Limb (tissue), 2 donors: ENCODE measurements around the gene DHRS4.
"Not testable (repeated sequence)": the region's sequence is repeated elsewhere in the genome, so short reads cannot be mapped to it uniquely, and the experiment has no call there.

ENCODE experiments used
- DNase-seq, 2 donors: peaks; one replicate each; pipeline ENCODE4 v3.0.0-alpha.2; 2016; ENCODE audit errors: extremely low spot score in 2 of 2

Gene DHRS4

DNA sequence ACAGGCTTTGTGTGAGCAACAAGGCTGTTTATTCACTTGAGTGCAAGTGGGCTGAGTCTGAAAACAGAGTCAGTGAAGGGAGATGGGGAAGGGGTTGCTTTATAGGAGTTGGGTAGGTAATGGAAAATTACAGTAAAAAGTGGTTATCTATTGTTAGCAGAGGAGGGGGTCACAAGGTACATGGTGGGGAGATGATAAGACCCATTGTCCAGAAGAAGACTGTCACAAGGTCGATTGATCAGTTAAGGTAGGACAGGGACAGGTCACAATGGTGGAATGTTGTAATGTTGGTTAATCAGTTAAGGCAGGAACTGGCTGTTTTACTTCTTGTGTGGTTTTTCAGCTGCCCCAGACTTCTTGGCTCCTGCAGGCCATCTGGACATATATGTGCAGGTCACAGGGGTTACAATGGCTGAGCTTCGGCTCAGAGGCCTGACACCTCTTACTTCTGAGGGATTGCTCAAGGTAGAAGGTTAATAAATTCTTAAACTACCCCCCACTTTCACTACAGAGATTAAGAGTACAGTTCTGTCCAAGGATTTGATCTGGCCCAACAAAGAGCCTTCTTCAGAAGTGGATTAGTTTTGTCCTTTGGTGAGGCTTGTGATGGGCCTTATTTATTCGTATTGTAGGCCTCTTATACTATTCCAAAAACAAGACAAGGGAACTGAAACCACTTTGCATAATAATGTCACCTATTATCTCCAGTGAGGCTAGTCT is 13.8 kb upstream of the DHRS4 start:
- DNase-seq, result no peak

- DNase-seq, result no peak
Observed at GRCh38 chr14:23941230-23941629, 12.3 kb upstream of the DHRS4 start.

DNA sequence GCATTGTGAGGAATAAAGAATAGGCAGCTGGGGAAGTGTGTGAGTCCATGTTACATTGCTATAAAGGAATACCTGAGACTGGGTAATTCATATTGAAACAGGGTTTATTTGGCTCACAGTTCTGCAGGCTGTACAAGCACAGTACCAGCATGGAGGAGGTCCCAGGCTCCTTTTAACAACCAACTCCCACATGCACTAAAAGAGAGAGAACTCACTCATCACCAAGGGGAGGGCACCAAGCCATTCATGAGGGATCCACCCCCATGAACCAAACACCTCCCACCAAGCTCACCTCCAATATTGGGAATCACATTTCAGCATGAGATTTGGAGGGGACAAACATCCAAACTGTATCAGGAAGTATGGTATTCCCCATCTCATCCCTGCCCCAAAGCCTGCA is 11.9 kb upstream of the DHRS4 start:
- DNase-seq, result no peak

GRCh38 chr14:23942587-23942986 is 11.0 kb upstream of the DHRS4 start:
- no peak for DNase-seq

DNA sequence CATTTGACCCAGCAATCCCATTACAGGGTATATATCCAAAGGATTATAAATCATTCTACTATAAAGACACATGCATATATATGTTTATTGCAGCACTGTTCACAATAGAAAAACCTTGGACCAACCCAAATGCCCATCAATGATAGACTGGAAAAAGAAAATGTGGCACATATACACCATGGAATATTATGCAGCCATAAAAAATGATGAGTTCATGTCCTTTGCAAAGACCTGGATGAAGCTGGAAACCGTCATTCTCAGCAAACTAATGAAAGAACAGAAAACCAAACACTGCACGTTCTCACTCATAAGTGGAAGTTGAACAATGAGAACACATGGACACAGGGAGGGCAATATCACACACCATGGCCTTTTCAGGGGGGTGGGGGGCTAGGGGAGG is 4.5 kb upstream of the DHRS4 start:
- DNase-seq, result not testable (repeated sequence)

GRCh38 chr14:23950411-23951135 is 3.0 kb upstream of the DHRS4 start:
- no peak for DNase-seq

DNA sequence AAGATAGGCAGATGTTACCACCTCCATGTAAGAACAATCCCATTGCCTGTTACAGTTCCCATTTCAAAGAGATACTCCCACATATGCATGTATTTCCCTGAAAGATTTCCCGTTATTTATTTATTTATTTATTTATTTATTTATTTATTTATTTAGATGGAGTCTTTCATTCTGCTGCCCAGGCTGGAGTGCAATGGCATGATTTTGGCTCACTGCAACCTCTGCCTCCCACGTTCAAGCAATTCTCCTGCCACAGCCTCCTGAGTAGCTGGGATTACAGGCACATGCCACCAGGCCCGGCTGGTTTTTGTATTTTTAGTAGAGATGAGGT is 2.5 kb upstream of the DHRS4 start:
- DNase-seq, result not testable (repeated sequence)

DNA sequence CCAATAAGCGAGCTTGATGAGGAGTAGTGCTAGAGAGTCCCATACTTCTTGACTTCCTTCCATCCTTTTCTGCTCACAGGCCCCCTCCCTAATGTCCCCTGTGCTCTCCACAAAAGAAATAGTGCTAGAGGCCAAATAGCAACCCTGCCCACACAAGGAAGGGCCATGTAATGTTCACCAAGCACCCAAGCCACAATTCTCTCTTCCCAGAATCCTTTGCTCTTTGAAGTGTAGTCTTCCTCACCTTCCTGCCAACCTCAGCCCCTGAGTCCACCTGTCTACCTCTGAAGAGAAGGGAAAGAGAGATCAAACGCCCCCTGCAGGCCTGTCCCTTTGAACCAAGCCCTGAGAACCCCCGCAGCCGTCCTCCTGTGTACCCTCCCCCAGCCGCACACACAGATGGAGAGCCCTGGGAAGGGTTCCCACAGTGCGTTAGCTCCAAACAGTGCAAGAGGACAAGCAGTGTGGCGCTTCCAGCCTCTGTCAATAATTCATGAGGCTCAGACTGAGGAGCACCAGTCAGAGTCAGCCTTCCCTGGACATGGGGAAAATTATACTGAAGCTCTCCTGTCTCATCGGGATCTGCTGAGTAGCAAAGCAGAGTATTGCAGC is 1.9 kb upstream of the DHRS4 start:
- no peak for DNase-seq

DNA sequence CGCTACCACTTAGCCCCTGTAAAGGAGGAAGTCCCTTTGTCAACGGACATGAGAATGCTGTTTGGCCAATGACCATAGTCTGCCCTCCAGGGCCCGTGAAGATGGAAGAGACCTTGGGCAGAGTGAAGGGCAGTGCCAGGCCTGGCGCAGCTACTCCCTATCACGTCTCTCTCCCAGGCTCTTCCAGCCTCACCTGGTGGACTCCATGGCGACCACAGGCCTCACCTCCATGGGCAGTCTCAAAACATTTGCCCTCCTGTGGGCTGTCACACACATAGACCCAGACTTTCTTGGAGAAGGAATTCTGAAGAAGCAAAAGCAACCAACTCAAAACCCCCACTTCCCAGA is 480 bp upstream of the DHRS4 start:
- not testable (repeated sequence) for DNase-seq

GRCh38 chr14:23954279-23954614 is 677 bp downstream of the DHRS4 start:
- DNase-seq, result not testable (repeated sequence)

- DNase-seq, result peak in 1 of 2 donors; percentile 46
Observed at GRCh38 chr14:23954965-23955364, 1.4 kb downstream of the DHRS4 start.

DNA sequence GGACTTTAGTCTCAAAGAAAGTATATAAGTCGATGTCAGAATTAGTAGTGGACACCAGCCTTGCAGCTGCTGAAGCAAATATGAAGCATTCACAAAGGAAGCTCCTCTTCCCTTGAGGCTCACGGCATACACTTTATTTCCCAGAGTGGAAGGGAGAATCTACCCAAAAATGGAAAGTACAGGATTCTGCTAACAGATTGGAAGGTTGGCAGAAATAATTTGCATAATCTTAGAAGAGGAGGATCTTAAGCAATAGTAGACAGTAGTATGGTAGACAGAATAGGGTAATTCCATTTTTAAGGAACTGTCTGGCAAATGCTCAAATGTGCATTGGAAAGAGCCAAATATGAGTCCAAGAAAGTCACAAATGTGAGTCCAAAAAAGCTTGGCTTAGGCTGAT is 2.2 kb downstream of the DHRS4 start:
- DNase-seq, result not testable (repeated sequence)

- DNase-seq, result not testable (repeated sequence)
Observed at GRCh38 chr14:23957913-23958569, 4.5 kb downstream of the DHRS4 start.

- DNase-seq, result not testable (repeated sequence)
Observed at GRCh38 chr14:23960899-23961298, 7.3 kb downstream of the DHRS4 start.

DNA sequence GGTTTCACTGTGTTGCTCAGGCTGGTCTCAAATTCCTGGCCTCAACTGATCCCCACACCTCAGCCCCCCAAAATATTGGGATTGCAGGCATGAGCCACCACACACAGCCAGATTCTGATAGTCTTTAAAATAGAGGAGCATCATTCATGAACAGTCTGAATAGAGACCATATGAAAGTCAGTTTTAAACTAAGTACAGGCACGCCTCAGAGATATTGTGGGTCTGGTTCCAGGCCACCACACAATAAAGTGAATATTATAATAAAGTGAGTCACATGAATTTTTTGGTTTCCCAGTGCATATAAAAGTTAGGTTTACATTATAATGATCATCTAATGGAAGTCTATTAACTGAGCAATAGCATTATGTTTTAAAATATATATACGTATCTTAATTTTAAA is 8.1 kb downstream of the DHRS4 start:
- not testable (repeated sequence) for DNase-seq

DNA sequence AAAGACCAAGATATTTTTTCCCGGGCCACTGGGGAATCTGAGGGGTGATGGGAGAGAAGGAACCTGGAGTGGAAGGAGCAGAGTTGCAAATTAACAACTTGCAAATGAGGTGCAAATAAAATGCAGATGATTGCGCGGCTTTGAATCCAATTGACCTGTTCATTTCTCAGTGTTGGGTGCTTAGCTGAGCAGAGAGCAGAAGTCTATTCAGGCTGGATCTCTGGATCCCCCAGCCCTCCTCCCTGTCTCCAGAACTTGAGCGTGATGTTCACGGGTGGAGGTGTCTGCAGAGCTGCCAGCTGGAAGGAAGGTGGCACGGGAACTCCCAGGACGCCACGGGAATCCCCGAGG is 15.5 kb downstream of the DHRS4 start:
- DNase-seq, result not testable (repeated sequence)

DNA sequence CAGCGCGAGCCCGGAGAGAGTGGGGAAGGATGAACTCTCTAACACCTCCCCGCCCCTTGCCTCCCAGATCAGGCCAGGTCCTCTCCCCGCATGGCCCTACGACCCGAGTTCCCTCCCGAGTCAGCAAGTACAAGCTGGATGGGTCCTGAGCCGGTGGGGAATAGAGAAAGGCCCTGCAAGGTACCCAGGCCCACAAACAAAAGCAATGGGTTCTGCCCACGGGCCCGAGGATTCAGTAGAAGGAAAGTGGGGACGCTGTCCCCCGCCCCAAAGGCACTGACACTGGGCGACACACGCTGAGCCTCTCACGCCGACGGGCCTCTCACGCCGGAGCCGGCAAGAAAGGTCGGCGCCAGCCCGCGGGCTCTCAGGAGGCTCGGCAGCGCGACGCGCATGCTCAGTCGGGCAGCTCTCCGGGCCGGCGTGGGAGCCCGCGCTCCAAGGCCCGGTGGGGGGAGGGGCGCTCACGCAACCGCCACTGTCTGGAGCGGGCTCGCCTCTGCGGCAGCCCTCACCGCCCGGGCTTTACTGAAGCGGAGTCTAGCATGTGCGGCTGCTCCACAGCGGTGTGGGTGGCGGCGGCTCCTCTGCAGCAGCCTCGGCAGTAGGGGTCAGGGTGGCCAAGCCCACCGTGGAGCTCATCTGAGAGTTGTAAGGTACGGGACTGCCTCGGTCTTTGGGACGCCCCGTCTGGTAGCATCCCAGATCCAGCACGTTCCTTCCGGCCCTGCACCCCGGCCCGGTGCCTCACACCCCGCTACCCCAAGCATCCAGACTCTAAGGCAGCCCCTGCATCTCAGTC is 16.1 kb downstream of the DHRS4 start:
- peak in 1 of 2 donors; percentile 79 for DNase-seq

DNA sequence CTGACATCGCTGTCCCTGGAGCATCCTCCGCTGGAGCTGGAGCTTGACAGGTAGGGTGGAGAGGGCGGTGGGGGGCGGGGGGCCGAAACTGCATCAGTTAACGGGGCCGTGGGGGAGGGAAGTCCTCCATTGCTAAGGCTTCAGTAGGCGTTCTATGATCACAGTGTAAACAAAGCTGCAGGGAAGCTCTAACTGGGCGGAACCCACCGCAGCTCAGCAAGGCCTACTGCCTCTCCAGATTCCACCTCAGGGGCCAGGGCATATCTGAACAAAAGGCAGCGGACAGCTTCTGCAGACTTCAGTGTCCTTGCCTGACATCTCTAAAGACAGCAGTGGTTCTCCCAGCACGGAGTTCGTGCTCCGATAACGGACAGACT is 16.7 kb downstream of the DHRS4 start:
- DNase-seq, result not testable (repeated sequence)

DNA sequence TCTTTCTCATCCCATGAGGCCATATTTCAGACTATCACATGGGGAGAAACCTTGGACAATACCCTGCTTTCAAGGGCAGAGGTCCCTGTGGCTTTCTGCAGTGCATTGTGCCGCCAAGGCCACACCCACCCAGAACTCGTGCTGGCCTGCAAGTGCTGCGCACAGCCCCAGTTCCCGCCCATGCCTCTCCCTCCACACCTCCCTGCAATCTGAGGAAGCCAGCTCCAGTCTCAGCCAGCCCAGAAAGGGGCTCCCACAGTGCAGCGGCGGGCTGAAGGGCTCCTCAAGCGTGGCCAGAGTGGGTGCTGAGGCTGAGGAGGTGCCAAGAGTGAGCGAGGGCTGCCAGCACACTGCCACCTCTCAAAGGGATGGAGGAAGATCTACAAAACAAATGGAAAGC is 19.6 kb downstream of the DHRS4 start:
- DNase-seq, result not testable (repeated sequence)

DNA sequence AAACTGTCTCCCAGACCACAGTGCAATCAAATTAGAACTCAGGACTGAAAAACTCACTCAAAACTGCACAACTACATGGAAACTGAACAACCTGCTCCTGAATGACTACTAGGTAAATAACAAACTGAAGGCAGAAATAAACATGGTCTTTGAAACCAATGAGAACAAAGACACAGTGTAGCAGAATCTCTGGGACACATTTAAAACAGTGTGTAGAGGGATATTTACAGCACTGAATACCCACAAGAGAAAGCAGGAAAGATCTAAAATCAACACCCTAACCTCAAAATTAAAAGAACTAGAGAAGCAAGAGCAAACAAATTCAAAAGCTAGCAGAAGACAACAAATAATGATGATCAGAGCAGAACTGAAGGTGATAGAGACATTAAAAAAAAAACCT is 20.5 kb downstream of the DHRS4 start:
- DNase-seq, result not testable (repeated sequence)

DNA sequence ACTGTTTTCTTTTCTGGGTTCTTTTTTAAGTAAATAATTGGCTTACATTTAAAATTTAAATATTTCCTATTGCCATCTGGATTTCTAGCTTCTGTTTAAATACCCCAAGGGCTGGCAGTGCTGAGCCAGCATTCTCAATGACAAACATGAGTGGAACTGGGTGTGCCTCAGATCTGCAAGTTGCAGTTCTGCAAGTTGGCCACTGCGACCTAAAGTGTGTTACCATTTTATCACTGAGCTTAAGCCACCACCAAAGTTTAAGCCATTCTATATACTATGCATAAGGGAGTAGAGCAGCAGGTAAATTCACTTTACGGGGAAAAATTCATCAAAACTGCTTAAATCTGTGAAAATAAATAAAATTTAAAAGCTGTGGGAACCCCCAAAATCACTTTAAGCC is 23.6 kb downstream of the DHRS4 start:
- not testable (repeated sequence) for DNase-seq
